HEK293 (cell line): ENCODE data around the gene PRKCA.

Experiments
- ZBTB6 ChIP-seq: fragments of 450-650 bp; formaldehyde crosslinking; IDR thresholded peaks from 2 replicates; pipeline ENCODE4 v1.5.1; 2017; ENCODE audit warnings: missing biosample characterization, missing genetic modification characterization
- ZFP37 ChIP-seq: fragments of 450-650 bp; formaldehyde crosslinking; IDR thresholded peaks from 2 replicates; pipeline ENCODE4 v1.5.1; 2016; ENCODE audit warnings: missing biosample characterization, missing genetic modification characterization
- ZNF76 ChIP-seq: fragments of 450-650 bp; formaldehyde crosslinking; IDR thresholded peaks from 2 replicates; pipeline ENCODE4; 2016; ENCODE audit warnings: low read depth, missing biosample characterization, missing genetic modification characterization, borderline replicate concordance

GRCh38 chr17:66260275-66260674, 42.1 kb upstream of the PRKCA start:
- TF ChIP-seq ZBTB6 (tag by site-specific recombination) (no peak), ZFP37 (no peak), ZNF76 (tag by site-specific recombination) (no peak)
